ENCODE results near the gene HESX1. TPM values are rescaled to one million over a fixed set of nuclear protein-coding genes. Genes with fewer than 3 reads are reported as not detected.

HESX1 gene
- total RNA-seq, 1 donor from 2014 or later: 2.0 TPM

- DNase-seq (ENCODE audit: extremely low spot score, unreplicated experiment): peak; percentile 57
- no peak for TF ChIP-seq CTCF (IDR thresholded peaks at IDR 0.05)
- Mint-ChIP-seq H3K27ac (ENCODE audit: unreplicated experiment) (no peak overlapping the region), H3K36me3 (ENCODE audit: unreplicated experiment) (no peaks in the 10 kb centered on the region), H3K27me3 (ENCODE audit: unreplicated experiment) (peaks cover 38% of the 10 kb centered on the region), H3K4me1 (ENCODE audit: unreplicated experiment) (no peaks in the 10 kb centered on the region), H3K9me3 (ENCODE audit: unreplicated experiment) (no peaks in the 10 kb centered on the region), H3K4me3 (ENCODE audit: unreplicated experiment) (no peak overlapping the region)
Observed at GRCh38 chr3:57176045-57176444, 23.7 kb downstream of the HESX1 start.

- Mint-ChIP-seq H3K36me3 (ENCODE audit: unreplicated experiment) (no peaks in the 10 kb centered on the region), H3K27ac (ENCODE audit: unreplicated experiment) (no peak overlapping the region)
- TF ChIP-seq CTCF (IDR thresholded peaks at IDR 0.05): no peak
Observed at GRCh38 chr3:57173687-57174086, 26.1 kb downstream of the HESX1 start.

GRCh38 chr3:57170946-57171345, 28.8 kb downstream of the HESX1 start:
- peaks cover 5% of the 10 kb centered on the region for H3K4me1 Mint-ChIP-seq (ENCODE audit: unreplicated experiment)

More at GRCh38 chr3:57173687-57174086, 26.1 kb downstream of the HESX1 start:
- no peaks in the 10 kb centered on the region for H3K9me3 Mint-ChIP-seq (ENCODE audit: unreplicated experiment)
- peaks cover 5% of the 10 kb centered on the region for H3K4me1 Mint-ChIP-seq (ENCODE audit: unreplicated experiment)
- H3K4me3 Mint-ChIP-seq (ENCODE audit: unreplicated experiment): no peak overlapping the region
- peaks cover 40% of the 10 kb centered on the region for H3K27me3 Mint-ChIP-seq (ENCODE audit: unreplicated experiment)
- peak; percentile 51 for DNase-seq (ENCODE audit: extremely low spot score, unreplicated experiment)

GRCh38 chr3:57169872-57170623, 29.7 kb downstream of the HESX1 start:
- DNase-seq (ENCODE audit: extremely low spot score, unreplicated experiment): peak; percentile 90
- H3K27ac Mint-ChIP-seq (ENCODE audit: unreplicated experiment): no peak overlapping the region
- H3K36me3 Mint-ChIP-seq (ENCODE audit: unreplicated experiment): no peaks in the 10 kb centered on the region
- peak overlapping the region; percentile 65 for H3K4me3 Mint-ChIP-seq (ENCODE audit: unreplicated experiment)
- H3K4me1 Mint-ChIP-seq (ENCODE audit: unreplicated experiment): peaks cover 5% of the 10 kb centered on the region
- TF ChIP-seq CTCF (IDR thresholded peaks at IDR 0.05): peak; percentile 94
- peaks cover 56% of the 10 kb centered on the region for H3K27me3 Mint-ChIP-seq (ENCODE audit: unreplicated experiment)
- H3K9me3 Mint-ChIP-seq (ENCODE audit: unreplicated experiment): no peaks in the 10 kb centered on the region

More at GRCh38 chr3:57170946-57171345, 28.8 kb downstream of the HESX1 start:
- Mint-ChIP-seq H3K27ac (ENCODE audit: unreplicated experiment) (no peak overlapping the region), H3K4me3 (ENCODE audit: unreplicated experiment) (no peak overlapping the region), H3K36me3 (ENCODE audit: unreplicated experiment) (no peaks in the 10 kb centered on the region), H3K9me3 (ENCODE audit: unreplicated experiment) (no peaks in the 10 kb centered on the region), H3K27me3 (ENCODE audit: unreplicated experiment) (peaks cover 58% of the 10 kb centered on the region)
- TF ChIP-seq CTCF (IDR thresholded peaks at IDR 0.05): no peak
- DNase-seq (ENCODE audit: extremely low spot score, unreplicated experiment): no peak

GRCh38 chr3:57169108-57169507, 30.7 kb downstream of the HESX1 start:
- Mint-ChIP-seq H3K27me3 (ENCODE audit: unreplicated experiment) (peaks cover 55% of the 10 kb centered on the region), H3K4me3 (ENCODE audit: unreplicated experiment) (no peak overlapping the region), H3K36me3 (ENCODE audit: unreplicated experiment) (no peaks in the 10 kb centered on the region), H3K9me3 (ENCODE audit: unreplicated experiment) (no peaks in the 10 kb centered on the region), H3K4me1 (ENCODE audit: unreplicated experiment) (peaks cover 8% of the 10 kb centered on the region), H3K27ac (ENCODE audit: unreplicated experiment) (no peak overlapping the region)
- no peak for TF ChIP-seq CTCF (IDR thresholded peaks at IDR 0.05)
- no peak for DNase-seq (ENCODE audit: extremely low spot score, unreplicated experiment)

Data from osteocyte (in vitro differentiated cells).